ENCODE data around the gene GRM8. TPM values are rescaled to one million over a fixed set of nuclear protein-coding genes. Genes with fewer than 3 reads are reported as not detected.

Gene GRM8
- total and polyA plus RNA-seq, 2 donors from 2014 or later: 3.2 TPM; not detected in 1

GRCh38 chr7:126419047-126419446 lies 833.7 kb downstream of the GRM8 start:
- no peak for FAIRE-seq
- no peak for TF ChIP-seq CTCF (IDR thresholded peaks at IDR 0.05; ENCODE audit: borderline replicate concordance, extremely low read depth, insufficient read depth)

GRCh38 chr7:126411821-126412383 lies 840.8 kb downstream of the GRM8 start:
- no peak for FAIRE-seq
- Histone ChIP-seq H3K4me1 (ENCODE audit: control insufficient read depth in 2 of 3, insufficient read depth in 2 of 3, low read depth in 1 of 3, low read length in 3 of 3) (no peaks in the 10 kb centered on the region), H3K36me3 (ENCODE audit: control insufficient read depth in 2 of 3, insufficient read depth in 3 of 3, low read length in 3 of 3) (no peaks in the 10 kb centered on the region), H3K9ac (ENCODE audit: low read length in 3 of 3) (no peak overlapping the region), H3K4me3 (ENCODE audit: low read length in 3 of 3) (no peak overlapping the region), H3K27ac (ENCODE audit: low read depth in 2 of 2, low read length in 2 of 2) (no peak overlapping the region), H3K9me3 (ENCODE audit: control insufficient read depth in 2 of 3, insufficient read depth in 1 of 3, low read length in 3 of 3) (no peaks in the 10 kb centered on the region), H3K27me3 (ENCODE audit: control insufficient read depth, insufficient read depth, low read length) (no peaks in the 10 kb centered on the region)
- DNase-seq: no peak
- TF ChIP-seq CTCF (IDR thresholded peaks at IDR 0.05; ENCODE audit: borderline replicate concordance, extremely low read depth, insufficient read depth): no peak
- intact Hi-C loops (cut with DNase I): no loop called here

More at GRCh38 chr7:126419047-126419446, 833.7 kb downstream of the GRM8 start:
- Histone ChIP-seq H3K4me1 (ENCODE audit: control insufficient read depth in 2 of 3, insufficient read depth in 2 of 3, low read depth in 1 of 3, low read length in 3 of 3) (no peaks in the 10 kb centered on the region), H3K9ac (ENCODE audit: low read length in 3 of 3) (no peak overlapping the region), H3K9me3 (ENCODE audit: control insufficient read depth in 2 of 3, insufficient read depth in 1 of 3, low read length in 3 of 3) (no peaks in the 10 kb centered on the region), H3K36me3 (ENCODE audit: control insufficient read depth in 2 of 3, insufficient read depth in 3 of 3, low read length in 3 of 3) (no peaks in the 10 kb centered on the region), H3K4me3 (ENCODE audit: low read length in 3 of 3) (no peak overlapping the region), H3K27me3 (ENCODE audit: control insufficient read depth, insufficient read depth, low read length) (no peaks in the 10 kb centered on the region), H3K27ac (ENCODE audit: low read depth in 2 of 2, low read length in 2 of 2) (no peak overlapping the region)
- intact Hi-C loops (cut with DNase I): no loop called here
- DNase-seq: no peak

GRCh38 chr7:126411032-126411820 lies 841.5 kb downstream of the GRM8 start:
- no peaks in the 10 kb centered on the region for H3K36me3 ChIP-seq (ENCODE audit: control insufficient read depth in 2 of 3, insufficient read depth in 3 of 3, low read length in 3 of 3)
- H3K9me3 ChIP-seq (ENCODE audit: control insufficient read depth in 2 of 3, insufficient read depth in 1 of 3, low read length in 3 of 3): no peaks in the 10 kb centered on the region
- no peak for TF ChIP-seq CTCF (IDR thresholded peaks at IDR 0.05; ENCODE audit: borderline replicate concordance, extremely low read depth, insufficient read depth)
- no peaks in the 10 kb centered on the region for H3K27me3 ChIP-seq (ENCODE audit: control insufficient read depth, insufficient read depth, low read length)
- no peak overlapping the region for H3K27ac ChIP-seq (ENCODE audit: low read depth in 2 of 2, low read length in 2 of 2)
- intact Hi-C loops (cut with DNase I): no loop called here
- DNase-seq (no peak), FAIRE-seq (no peak)
- no peak overlapping the region for H3K9ac ChIP-seq (ENCODE audit: low read length in 3 of 3)
- H3K4me3 ChIP-seq (ENCODE audit: low read length in 3 of 3): no peak overlapping the region
- H3K4me1 ChIP-seq (ENCODE audit: control insufficient read depth in 2 of 3, insufficient read depth in 2 of 3, low read depth in 1 of 3, low read length in 3 of 3): no peaks in the 10 kb centered on the region

All from kidney (tissue), 14 donors.